H1 (cell line): ENCODE data around the gene RLBP1. TPM values are rescaled to one million over a fixed set of nuclear protein-coding genes. Genes with fewer than 3 reads are reported as not detected.

Experiments
- BCL11A ChIP-seq, 2 experiments: IDR thresholded peaks; one replicate each; pipeline ENCODE4 v1.6.1; 2011; ENCODE audit warnings: low read depth in 2 of 2, low read length in 2 of 2, mild to moderate bottlenecking in 2 of 2
- CBX8 ChIP-seq: fragments of 300-800, 300-1000 bp; sonication (generic); IDR thresholded peaks from 2 replicates; pipeline ENCODE4 v1.7.1; 2016; ENCODE audit warnings: low read depth, low read length, borderline replicate concordance
- CHD2 ChIP-seq: IDR thresholded peaks from 2 replicates; pipeline ENCODE4 v1.6.1; 2012; ENCODE audit warnings: low read length, improper control_type of control experiment
- EGR1 ChIP-seq: IDR thresholded peaks from 2 replicates; pipeline ENCODE4 v1.6.1; 2011; ENCODE audit warnings: low read depth, low read length, borderline replicate concordance
- EP300 ChIP-seq, 2 experiments: IDR thresholded peaks; 1 replicate in 1 of 2; 2 replicates in 1 of 2; pipeline ENCODE4 v1.6.1; 2011 to 2012; ENCODE audit warnings: low read depth in 2 of 2, low read length in 2 of 2, mild to moderate bottlenecking in 2 of 2, borderline replicate concordance in 1 of 2, inconsistent platforms in 1 of 2, moderate library complexity in 1 of 2
- EZH2 ChIP-seq: fragments of 200-600 bp; sonication (generic); IDR thresholded peaks from 2 replicates; pipeline ENCODE4 v1.7.1; 2012; ENCODE audit warnings: low read depth, mild to moderate bottlenecking, moderate library complexity, low read length, inconsistent platforms; ENCODE audit not compliant: severe bottlenecking
- GABPA ChIP-seq: IDR thresholded peaks from 2 replicates; pipeline ENCODE4 v1.6.1; 2011; ENCODE audit warnings: mild to moderate bottlenecking, low read length, moderate library complexity, borderline replicate concordance; ENCODE audit not compliant: insufficient read depth
- HDAC2 ChIP-seq, 2 experiments: fragments of 300-600 bp in 1 of 2; sonication (generic) in 1 of 2; IDR thresholded peaks; 2 replicates each; pipeline ENCODE4 v1.6.1; 2011 to 2012; ENCODE audit warnings: low read depth in 2 of 2, low read length in 2 of 2, mild to moderate bottlenecking in 2 of 2, moderate library complexity in 2 of 2, borderline replicate concordance in 1 of 2, inconsistent platforms in 1 of 2
- KDM1A ChIP-seq: fragments of 200-600, 300-600 bp; sonication (generic); IDR thresholded peaks from 2 replicates; pipeline ENCODE4 v1.7.1; 2016; ENCODE audit warnings: mild to moderate bottlenecking, low read length, borderline replicate concordance
- PHF8 ChIP-seq: fragments of 200-600 bp; sonication (generic); conservative IDR thresholded peaks from 2 replicates; pipeline ENCODE4 v1.7.1; 2012; ENCODE audit warnings: low read depth, mild to moderate bottlenecking, inconsistent platforms, low read length, moderate library complexity
- SAP30 ChIP-seq: fragments of 300-600 bp; sonication (generic); IDR thresholded peaks from 2 replicates; pipeline ENCODE4 v1.7.1; 2012; ENCODE audit warnings: low read length, moderate library complexity, mild to moderate bottlenecking, inconsistent platforms; ENCODE audit not compliant: insufficient read depth, insufficient replicate concordance
- SP1 ChIP-seq: IDR thresholded peaks from 2 replicates; pipeline ENCODE4 v1.6.1; 2011; ENCODE audit warnings: low read depth, low read length
- SP2 ChIP-seq: IDR thresholded peaks from 2 replicates; pipeline ENCODE4 v1.6.1; 2012; ENCODE audit warnings: mild to moderate bottlenecking, low read length, inconsistent platforms
- SRF ChIP-seq: IDR thresholded peaks from 2 replicates; pipeline ENCODE4 v1.6.1; 2011; ENCODE audit warnings: mild to moderate bottlenecking, low read depth, low read length, moderate library complexity
- TAF1 ChIP-seq: IDR thresholded peaks from 2 replicates; pipeline ENCODE4 v1.6.1; 2011; ENCODE audit warnings: mild to moderate bottlenecking, low read depth, low read length
- TBP ChIP-seq: IDR thresholded peaks from 2 replicates; pipeline ENCODE4 v1.6.1; 2011; ENCODE audit warnings: low read depth, low read length, improper control_type of control experiment
- TCF12 ChIP-seq: IDR thresholded peaks from 2 replicates; pipeline ENCODE4 v1.6.1; 2011; ENCODE audit warnings: low read depth, mild to moderate bottlenecking, low read length
- ZNF274 ChIP-seq: IDR thresholded peaks from 2 replicates; pipeline ENCODE4 v1.7.0; 2012; ENCODE audit warnings: low read length, borderline replicate concordance; ENCODE audit errors: extremely low read depth
- polyA plus RNA-seq, 7 experiments: library from polyadenylated mRNA; depleted of rRNA in 3 of 7; stranded (reverse) in 5 of 7; unstranded in 2 of 7; fragments of >200 nt in 5 of 7; fragments of 200-250 nt in 2 of 7; gene quantifications; 1 replicate in 5 of 7; 2 replicates in 1 of 7; 4 replicates in 1 of 7; pipeline versions ENCODE4 v1.2.1 to v1.2.3, GENCODE V29; 2011 to 2013; ENCODE audit warnings: missing spikeins in 2 of 7, mixed read lengths in 2 of 7
- total RNA-seq: library from RNA; stranded (reverse); fragmentation: NEBNext Ultra II Directional; extraction: Animal tissue kit (Norgen Biotek cat#: 25700); gene quantifications from 2 replicates; pipeline ENCODE4 v1.2.1, GENCODE V29; 2021
- TF ChIP-seq, protein P1 (sequence below): IDR thresholded peaks from 2 replicates; pipeline ENCODE4 v1.6.1; 2011; ENCODE audit warnings: low read depth, mild to moderate bottlenecking, low read length; ENCODE audit not compliant: insufficient read depth
- TF ChIP-seq, protein P2 (sequence below): IDR thresholded peaks from 2 replicates; pipeline ENCODE4 v1.6.1; 2012; ENCODE audit warnings: low read length, inconsistent platforms

The RLBP1 gene
- total and polyA plus RNA-seq, 2 of the 8 experiments (the other 6 are each of a cell fraction or from before 2014, with no cell fraction given), result 0.05 TPM; not detected in 1

GRCh38 chr15:89243691-89244573, 22.6 kb upstream of the RLBP1 start, which contains the start of gene FANCI (continued):
- TF ChIP-seq GABPA (peak; percentile 92), PHF8 (peak; percentile 74), EGR1 (peak; percentile 91), SRF (no peak), SP2 (peak; percentile 22; the same call in 1 of the 2 replicates), EZH2 (no peak), TCF12 (no peak), SAP30 (peak; percentile 100), HDAC2 (IDR thresholded peaks at IDR 0.05; ENCODE audit: borderline replicate concordance in 1 of 2, low read depth in 2 of 2, low read length in 2 of 2) (peak in 1 of 2 experiments; percentile 93; a peak in 1 of 4 replicates), EP300 (IDR thresholded peaks at IDR 0.05; ENCODE audit: borderline replicate concordance in 1 of 2, low read depth in 2 of 2, low read length in 2 of 2) (peak; percentile 19 to 98), ZNF274 (no peak), TBP (peak; percentile 64), TAF1 (peak; percentile 68; the same call in 1 of the 2 replicates), SP1 (no peak), BCL11A (IDR thresholded peaks at IDR 0.05; ENCODE audit: low read depth in 2 of 2, low read length in 2 of 2) (no peak), KDM1A (peak; percentile 37; the same call in 1 of the 2 replicates), CBX8 (no peak), CHD2 (peak; percentile 28; the same call in 1 of the 2 replicates)
- TF ChIP-seq, protein P1, sequence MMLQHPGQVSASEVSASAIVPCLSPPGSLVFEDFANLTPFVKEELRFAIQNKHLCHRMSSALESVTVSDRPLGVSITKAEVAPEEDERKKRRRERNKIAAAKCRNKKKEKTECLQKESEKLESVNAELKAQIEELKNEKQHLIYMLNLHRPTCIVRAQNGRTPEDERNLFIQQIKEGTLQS, result no peak
- TF ChIP-seq, protein P2, sequence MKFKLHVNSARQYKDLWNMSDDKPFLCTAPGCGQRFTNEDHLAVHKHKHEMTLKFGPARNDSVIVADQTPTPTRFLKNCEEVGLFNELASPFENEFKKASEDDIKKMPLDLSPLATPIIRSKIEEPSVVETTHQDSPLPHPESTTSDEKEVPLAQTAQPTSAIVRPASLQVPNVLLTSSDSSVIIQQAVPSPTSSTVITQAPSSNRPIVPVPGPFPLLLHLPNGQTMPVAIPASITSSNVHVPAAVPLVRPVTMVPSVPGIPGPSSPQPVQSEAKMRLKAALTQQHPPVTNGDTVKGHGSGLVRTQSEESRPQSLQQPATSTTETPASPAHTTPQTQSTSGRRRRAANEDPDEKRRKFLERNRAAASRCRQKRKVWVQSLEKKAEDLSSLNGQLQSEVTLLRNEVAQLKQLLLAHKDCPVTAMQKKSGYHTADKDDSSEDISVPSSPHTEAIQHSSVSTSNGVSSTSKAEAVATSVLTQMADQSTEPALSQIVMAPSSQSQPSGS, result no peak
